ENCODE results near the gene CISTR.
"Not testable (repeated sequence)": the region's sequence is repeated elsewhere in the genome, so short reads cannot be mapped to it uniquely, and the experiment has no call there.

The CISTR gene

DNA sequence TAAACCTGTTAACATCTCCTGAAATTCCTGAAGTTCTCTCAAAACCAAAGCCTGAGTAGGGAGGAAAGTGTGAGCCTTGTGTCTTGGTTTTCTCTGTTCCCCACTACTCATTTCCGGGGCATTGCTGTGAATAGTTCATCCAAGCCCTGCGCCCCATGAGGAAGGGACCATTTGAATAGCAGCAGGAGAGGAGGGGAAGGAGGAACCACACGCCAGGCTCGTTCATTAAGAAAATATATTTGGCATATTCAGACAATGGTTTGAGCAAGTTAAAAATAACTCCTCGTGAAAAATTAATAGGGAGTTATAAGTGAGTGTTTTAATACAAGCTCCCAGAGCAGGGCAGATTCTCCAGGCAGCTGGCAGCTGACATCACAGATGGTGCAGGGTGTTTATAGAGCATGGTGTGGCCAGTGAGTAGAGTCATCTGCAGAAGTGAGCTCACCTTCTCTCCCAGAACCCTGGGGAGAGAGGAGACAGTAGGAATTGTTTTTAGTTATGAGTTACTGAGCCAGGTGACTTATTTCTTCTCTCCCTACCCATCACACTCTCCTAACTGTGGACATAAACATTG lies 29.5 kb upstream of the CISTR start:
- Histone ChIP-seq H3K4me3 (ENCODE audit: low read depth, low read length) (no peak overlapping the region), H3K4me1 (ENCODE audit: control insufficient read depth, insufficient read depth, low read length, unreplicated experiment) (no peaks in the 10 kb centered on the region), H3K36me3 (ENCODE audit: insufficient read depth, low read length) (no peaks in the 10 kb centered on the region), H2AFZ (ENCODE audit: low read length, unreplicated experiment) (no peak overlapping the region), H3K27me3 (ENCODE audit: insufficient read depth, low read length) (peaks cover 32% of the 10 kb centered on the region), H3K79me2 (ENCODE audit: control insufficient read depth, insufficient read depth, low read length, unreplicated experiment) (no peaks in the 10 kb centered on the region), H3K27ac (ENCODE audit: low read depth, low read length) (no peak overlapping the region)

- H2AFZ ChIP-seq (ENCODE audit: low read length, unreplicated experiment) = no peak overlapping the region
- peaks cover 5% of the 10 kb centered on the region for H3K4me1 ChIP-seq (ENCODE audit: control insufficient read depth, insufficient read depth, low read length, unreplicated experiment)
- no peak overlapping the region for H3K4me3 ChIP-seq (ENCODE audit: low read depth, low read length)
- H3K36me3 ChIP-seq (ENCODE audit: insufficient read depth, low read length) = no peaks in the 10 kb centered on the region
- no peaks in the 10 kb centered on the region for H3K79me2 ChIP-seq (ENCODE audit: control insufficient read depth, insufficient read depth, low read length, unreplicated experiment)
- peaks cover 32% of the 10 kb centered on the region for H3K27me3 ChIP-seq (ENCODE audit: insufficient read depth, low read length)
- H3K27ac ChIP-seq (ENCODE audit: low read depth, low read length) = no peak overlapping the region
Observed at GRCh38 chr12:53780323-53780722, 28.5 kb upstream of the CISTR start.

DNA sequence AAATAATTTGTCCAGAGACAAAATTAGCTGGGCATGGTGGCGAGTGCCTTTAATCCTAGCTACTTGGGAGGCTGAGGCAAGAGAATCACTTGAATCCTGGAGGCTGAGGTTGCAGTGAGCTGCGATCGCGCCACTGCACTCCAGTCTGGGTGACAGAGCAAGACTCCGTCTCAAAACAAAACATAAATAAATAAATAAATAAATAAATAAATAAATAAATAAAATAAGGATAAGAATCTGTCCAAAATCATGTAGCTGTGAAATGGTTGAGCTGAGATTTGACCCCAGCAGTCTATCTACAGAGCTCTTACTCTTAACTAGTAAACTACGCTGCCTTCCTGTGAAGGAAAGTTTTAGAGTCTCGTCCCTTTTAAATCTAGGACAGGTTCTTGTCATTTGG lies 27.9 kb upstream of the CISTR start:
- not testable (repeated sequence) for H2AFZ ChIP-seq (ENCODE audit: low read length, unreplicated experiment); H3K4me3 ChIP-seq (ENCODE audit: low read depth, low read length); H3K4me1 ChIP-seq (ENCODE audit: control insufficient read depth, insufficient read depth, low read length, unreplicated experiment); H3K79me2 ChIP-seq (ENCODE audit: control insufficient read depth, insufficient read depth, low read length, unreplicated experiment); H3K36me3 ChIP-seq (ENCODE audit: insufficient read depth, low read length); H3K27ac ChIP-seq (ENCODE audit: low read depth, low read length)
- peaks cover 32% of the 10 kb centered on the region for H3K27me3 ChIP-seq (ENCODE audit: insufficient read depth, low read length)

DNA sequence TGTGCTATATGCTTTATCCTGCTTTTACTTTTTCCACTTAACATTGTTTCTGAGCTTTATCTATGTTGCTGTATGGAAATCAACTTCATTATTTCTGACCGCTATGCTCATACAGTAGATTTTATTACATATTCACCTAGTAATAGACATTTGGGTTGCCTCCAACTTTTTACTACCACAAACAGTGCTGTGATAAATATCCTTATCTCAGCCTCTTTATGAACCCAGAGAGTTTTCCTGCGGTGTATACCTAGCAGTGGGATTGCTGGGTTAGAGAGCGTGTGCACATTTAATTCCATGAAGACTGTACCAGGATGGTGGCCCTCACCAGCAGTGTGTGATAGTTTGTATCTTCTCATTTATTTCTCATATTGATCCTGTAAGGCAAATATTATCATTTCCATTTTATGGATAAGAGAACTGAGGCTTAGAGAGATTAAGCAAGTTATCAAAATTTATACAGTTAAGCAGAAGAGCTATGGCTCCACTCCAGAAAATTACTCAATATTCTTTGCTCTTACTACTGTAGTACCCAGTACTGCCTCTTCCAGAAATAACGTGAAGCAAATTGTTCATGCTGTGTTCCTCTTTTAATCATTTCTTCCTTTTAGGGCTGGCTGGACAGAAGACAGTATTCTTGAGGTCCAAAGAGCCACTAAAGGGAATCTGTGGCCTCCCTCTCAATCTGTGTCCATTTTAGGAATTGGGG lies 26.3 kb upstream of the CISTR start:
- Histone ChIP-seq H3K36me3 (ENCODE audit: insufficient read depth, low read length) (no peaks in the 10 kb centered on the region), H3K79me2 (ENCODE audit: control insufficient read depth, insufficient read depth, low read length, unreplicated experiment) (no peaks in the 10 kb centered on the region), H3K4me1 (ENCODE audit: control insufficient read depth, insufficient read depth, low read length, unreplicated experiment) (peaks cover 5% of the 10 kb centered on the region), H3K4me3 (ENCODE audit: low read depth, low read length) (no peak overlapping the region), H2AFZ (ENCODE audit: low read length, unreplicated experiment) (no peak overlapping the region), H3K27me3 (ENCODE audit: insufficient read depth, low read length) (peaks cover 27% of the 10 kb centered on the region), H3K27ac (ENCODE audit: low read depth, low read length) (no peak overlapping the region)

GRCh38 chr12:53777412-53777811 lies 25.6 kb upstream of the CISTR start:
- H3K4me1 ChIP-seq (ENCODE audit: control insufficient read depth, insufficient read depth, low read length, unreplicated experiment) = peaks cover 5% of the 10 kb centered on the region
- peaks cover 20% of the 10 kb centered on the region for H3K27me3 ChIP-seq (ENCODE audit: insufficient read depth, low read length)
- H3K36me3 ChIP-seq (ENCODE audit: insufficient read depth, low read length) = no peaks in the 10 kb centered on the region
- H2AFZ ChIP-seq (ENCODE audit: low read length, unreplicated experiment) = no peak overlapping the region
- H3K79me2 ChIP-seq (ENCODE audit: control insufficient read depth, insufficient read depth, low read length, unreplicated experiment) = no peaks in the 10 kb centered on the region
- H3K4me3 ChIP-seq (ENCODE audit: low read depth, low read length) = no peak overlapping the region
- no peak overlapping the region for H3K27ac ChIP-seq (ENCODE audit: low read depth, low read length)

GRCh38 chr12:53776872-53777271 lies 25.1 kb upstream of the CISTR start:
- Histone ChIP-seq H3K4me3 (ENCODE audit: low read depth, low read length) (no peak overlapping the region), H3K4me1 (ENCODE audit: control insufficient read depth, insufficient read depth, low read length, unreplicated experiment) (peaks cover 5% of the 10 kb centered on the region), H3K36me3 (ENCODE audit: insufficient read depth, low read length) (no peaks in the 10 kb centered on the region), H3K27ac (ENCODE audit: low read depth, low read length) (no peak overlapping the region), H3K79me2 (ENCODE audit: control insufficient read depth, insufficient read depth, low read length, unreplicated experiment) (no peaks in the 10 kb centered on the region), H3K27me3 (ENCODE audit: insufficient read depth, low read length) (peaks cover 15% of the 10 kb centered on the region), H2AFZ (ENCODE audit: low read length, unreplicated experiment) (no peak overlapping the region)

- Histone ChIP-seq H3K4me3 (ENCODE audit: low read depth, low read length) (no peak overlapping the region), H3K79me2 (ENCODE audit: control insufficient read depth, insufficient read depth, low read length, unreplicated experiment) (no peaks in the 10 kb centered on the region), H3K36me3 (ENCODE audit: insufficient read depth, low read length) (no peaks in the 10 kb centered on the region), H2AFZ (ENCODE audit: low read length, unreplicated experiment) (peak overlapping the region; percentile 1), H3K27me3 (ENCODE audit: insufficient read depth, low read length) (peaks cover 7% of the 10 kb centered on the region), H3K4me1 (ENCODE audit: control insufficient read depth, insufficient read depth, low read length, unreplicated experiment) (peaks cover 15% of the 10 kb centered on the region), H3K27ac (ENCODE audit: low read depth, low read length) (no peak overlapping the region)
Observed at GRCh38 chr12:53775478-53776145, 23.8 kb upstream of the CISTR start.

DNA sequence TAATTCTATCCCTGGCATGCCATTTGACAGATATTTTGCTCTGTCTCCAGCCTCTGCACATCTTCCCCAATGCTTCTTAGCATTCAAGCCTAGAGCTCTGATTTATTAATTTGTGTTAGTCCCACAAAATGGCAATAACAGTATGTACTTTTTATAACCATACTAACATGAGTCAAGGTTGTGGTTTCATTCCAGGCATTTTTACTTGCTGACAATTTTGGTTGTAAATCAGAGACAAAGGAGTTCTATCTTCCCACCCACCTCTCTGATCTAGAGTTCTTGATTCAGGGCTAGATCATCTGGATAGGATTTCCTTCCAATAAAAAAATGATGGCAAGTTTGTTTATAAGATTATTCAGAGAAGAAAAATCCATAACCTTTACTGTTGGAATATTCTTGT lies 18.5 kb upstream of the CISTR start:
- H3K27ac ChIP-seq (ENCODE audit: low read depth, low read length) = peak overlapping the region; percentile 75
- no peaks in the 10 kb centered on the region for H3K36me3 ChIP-seq (ENCODE audit: insufficient read depth, low read length)
- H2AFZ ChIP-seq (ENCODE audit: low read length, unreplicated experiment) = no peak overlapping the region
- peak overlapping the region; percentile 28; the same call in 1 of the 2 replicates for H3K4me3 ChIP-seq (ENCODE audit: low read depth, low read length)
- H3K79me2 ChIP-seq (ENCODE audit: control insufficient read depth, insufficient read depth, low read length, unreplicated experiment) = no peaks in the 10 kb centered on the region
- H3K4me1 ChIP-seq (ENCODE audit: control insufficient read depth, insufficient read depth, low read length, unreplicated experiment) = peaks cover 28% of the 10 kb centered on the region
- H3K27me3 ChIP-seq (ENCODE audit: insufficient read depth, low read length) = 0 out of 2 replicates have a peak, but pooled peaks cover under 1% of the 10 kb centered on the region

GRCh38 chr12:53768976-53769375 lies 17.2 kb upstream of the CISTR start:
- Histone ChIP-seq H3K27ac (ENCODE audit: low read depth, low read length) (peak overlapping the region; percentile 75; the same call in 1 of the 2 replicates), H3K79me2 (ENCODE audit: control insufficient read depth, insufficient read depth, low read length, unreplicated experiment) (no peaks in the 10 kb centered on the region), H3K4me1 (ENCODE audit: control insufficient read depth, insufficient read depth, low read length, unreplicated experiment) (peaks cover 28% of the 10 kb centered on the region), H3K4me3 (ENCODE audit: low read depth, low read length) (no peak overlapping the region), H2AFZ (ENCODE audit: low read length, unreplicated experiment) (no peak overlapping the region), H3K27me3 (ENCODE audit: insufficient read depth, low read length) (peaks cover 9% of the 10 kb centered on the region; the same call in 1 of the 2 replicates), H3K36me3 (ENCODE audit: insufficient read depth, low read length) (no peaks in the 10 kb centered on the region)

DNA sequence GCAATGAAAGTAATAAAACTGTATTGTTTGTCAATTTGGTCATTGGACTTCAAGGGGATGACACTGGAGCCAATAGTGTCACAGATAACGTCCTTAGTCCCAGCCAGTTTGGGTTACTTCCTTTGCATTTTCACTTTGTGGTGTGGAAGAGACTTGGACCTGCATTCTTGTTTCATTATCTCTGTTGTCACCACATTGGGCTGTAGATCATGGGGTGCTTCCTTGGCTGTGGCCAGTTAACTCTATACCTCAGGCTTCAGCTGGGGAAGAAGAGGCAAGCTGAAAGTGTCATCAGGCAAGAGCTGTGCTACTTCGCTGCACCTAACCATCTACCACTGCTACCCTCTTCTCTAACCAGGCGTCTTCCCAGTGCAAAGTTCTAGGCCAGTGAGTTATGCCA lies 15.1 kb upstream of the CISTR start:
- no peaks in the 10 kb centered on the region for H3K36me3 ChIP-seq (ENCODE audit: insufficient read depth, low read length)
- peaks cover 26% of the 10 kb centered on the region for H3K27me3 ChIP-seq (ENCODE audit: insufficient read depth, low read length)
- H3K79me2 ChIP-seq (ENCODE audit: control insufficient read depth, insufficient read depth, low read length, unreplicated experiment) = no peaks in the 10 kb centered on the region
- H3K27ac ChIP-seq (ENCODE audit: low read depth, low read length) = no peak overlapping the region
- no peak overlapping the region for H2AFZ ChIP-seq (ENCODE audit: low read length, unreplicated experiment)
- peaks cover 28% of the 10 kb centered on the region for H3K4me1 ChIP-seq (ENCODE audit: control insufficient read depth, insufficient read depth, low read length, unreplicated experiment)
- no peak overlapping the region for H3K4me3 ChIP-seq (ENCODE audit: low read depth, low read length)

- H3K27me3 ChIP-seq (ENCODE audit: insufficient read depth, low read length) = peaks cover 36% of the 10 kb centered on the region
- no peak overlapping the region for H3K27ac ChIP-seq (ENCODE audit: low read depth, low read length)
Observed at GRCh38 chr12:53765891-53766290, 14.1 kb upstream of the CISTR start.

More at GRCh38 chr12:53765891-53766290, 14.1 kb upstream of the CISTR start:
- Histone ChIP-seq H3K36me3 (ENCODE audit: insufficient read depth, low read length) (no peaks in the 10 kb centered on the region), H3K4me3 (ENCODE audit: low read depth, low read length) (no peak overlapping the region), H3K79me2 (ENCODE audit: control insufficient read depth, insufficient read depth, low read length, unreplicated experiment) (no peaks in the 10 kb centered on the region), H2AFZ (ENCODE audit: low read length, unreplicated experiment) (no peak overlapping the region), H3K4me1 (ENCODE audit: control insufficient read depth, insufficient read depth, low read length, unreplicated experiment) (peaks cover 21% of the 10 kb centered on the region)
